ENCODE measurements around the gene NRP2.

NRP2 gene

DNA sequence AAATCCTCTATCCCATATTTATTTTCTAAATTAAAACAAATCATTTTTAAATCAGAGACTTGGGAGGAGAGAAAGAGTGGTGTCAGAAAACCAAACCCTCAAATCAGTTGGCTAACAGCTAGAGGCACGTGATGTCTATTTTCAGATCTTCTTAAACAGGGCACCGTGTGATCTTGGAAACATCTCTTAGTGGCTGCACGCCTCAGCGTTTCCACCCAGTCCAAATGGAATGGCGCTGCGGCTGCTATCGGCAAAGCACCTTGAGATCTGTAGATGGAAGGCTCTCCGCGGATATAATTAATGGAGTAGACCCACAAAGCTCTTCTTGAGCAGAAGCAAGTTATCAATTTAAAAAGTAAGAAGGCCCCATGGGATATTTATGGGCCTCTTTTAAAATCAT, 50.0 kb downstream of the NRP2 start:
- no peak for DNase-seq

DNA sequence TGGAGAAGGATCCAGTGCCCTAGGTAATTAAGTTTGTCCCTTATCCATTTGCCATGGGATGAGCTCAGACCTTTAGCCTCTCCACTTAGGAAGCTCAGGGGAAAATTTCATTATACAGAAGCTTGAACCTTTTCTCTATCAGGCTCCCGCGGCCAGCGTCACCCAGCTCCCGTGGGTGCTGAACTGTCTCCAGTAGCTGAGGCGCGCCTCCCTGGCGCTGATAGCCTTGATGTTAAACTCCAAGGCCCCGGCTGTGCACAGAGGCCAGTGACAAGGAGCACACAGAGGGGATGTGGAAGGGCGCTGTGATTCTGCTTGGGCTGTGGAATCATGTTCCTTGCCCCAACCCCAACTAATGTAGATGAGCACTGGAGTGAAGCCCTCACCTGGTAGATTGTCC, 50.8 kb downstream of the NRP2 start:
- DNase-seq: no peak

DNA sequence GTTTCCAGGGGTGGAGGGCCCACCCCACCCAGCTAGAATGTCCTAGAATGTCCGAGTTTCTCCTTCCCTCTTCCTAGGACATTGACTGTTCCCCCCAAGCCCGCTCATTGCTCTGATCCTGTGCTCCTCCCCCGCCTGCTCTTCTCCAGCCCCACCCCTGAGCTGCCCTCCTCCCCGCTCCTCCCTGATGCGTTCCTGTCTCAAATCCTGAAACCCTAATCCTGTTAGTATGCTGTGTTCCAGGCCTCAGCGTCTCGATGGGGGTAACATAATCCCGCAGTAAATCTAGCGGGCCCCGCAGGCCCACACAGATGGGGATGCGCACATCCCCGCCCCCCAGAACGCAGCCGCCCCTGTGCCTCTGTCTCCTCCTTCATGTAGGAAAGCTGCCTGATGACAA, 51.3 kb downstream of the NRP2 start:
- DNase-seq: no peak

DNA sequence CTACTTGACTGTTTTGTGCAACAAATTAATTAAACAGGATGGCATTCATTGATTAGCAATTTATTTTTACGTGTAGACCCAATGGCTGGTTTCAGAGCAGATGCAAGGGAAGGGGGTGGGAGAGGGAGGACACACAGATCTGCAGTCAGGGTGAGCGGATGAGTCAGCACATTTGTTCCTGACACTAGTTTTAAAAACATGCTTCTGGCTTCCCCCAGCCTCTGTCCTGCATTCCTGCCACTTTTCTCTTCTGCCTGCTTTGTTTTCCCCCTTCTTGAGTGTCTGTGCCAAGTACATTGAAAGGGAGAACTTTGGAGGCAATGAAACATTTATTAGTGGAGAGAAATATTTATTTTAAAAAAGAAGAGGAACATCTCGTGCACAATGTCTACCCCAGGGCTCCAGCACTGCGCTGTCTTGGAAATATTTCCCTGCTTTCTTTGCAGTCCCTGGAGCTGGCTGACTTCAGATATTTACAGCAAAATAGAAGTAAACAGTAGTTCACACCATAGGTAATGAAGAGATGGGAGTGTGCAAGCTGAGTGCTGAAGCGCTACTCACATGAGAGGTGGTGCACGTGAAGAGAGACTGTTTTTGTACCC, 52.2 kb downstream of the NRP2 start:
- no peak for DNase-seq

DNA sequence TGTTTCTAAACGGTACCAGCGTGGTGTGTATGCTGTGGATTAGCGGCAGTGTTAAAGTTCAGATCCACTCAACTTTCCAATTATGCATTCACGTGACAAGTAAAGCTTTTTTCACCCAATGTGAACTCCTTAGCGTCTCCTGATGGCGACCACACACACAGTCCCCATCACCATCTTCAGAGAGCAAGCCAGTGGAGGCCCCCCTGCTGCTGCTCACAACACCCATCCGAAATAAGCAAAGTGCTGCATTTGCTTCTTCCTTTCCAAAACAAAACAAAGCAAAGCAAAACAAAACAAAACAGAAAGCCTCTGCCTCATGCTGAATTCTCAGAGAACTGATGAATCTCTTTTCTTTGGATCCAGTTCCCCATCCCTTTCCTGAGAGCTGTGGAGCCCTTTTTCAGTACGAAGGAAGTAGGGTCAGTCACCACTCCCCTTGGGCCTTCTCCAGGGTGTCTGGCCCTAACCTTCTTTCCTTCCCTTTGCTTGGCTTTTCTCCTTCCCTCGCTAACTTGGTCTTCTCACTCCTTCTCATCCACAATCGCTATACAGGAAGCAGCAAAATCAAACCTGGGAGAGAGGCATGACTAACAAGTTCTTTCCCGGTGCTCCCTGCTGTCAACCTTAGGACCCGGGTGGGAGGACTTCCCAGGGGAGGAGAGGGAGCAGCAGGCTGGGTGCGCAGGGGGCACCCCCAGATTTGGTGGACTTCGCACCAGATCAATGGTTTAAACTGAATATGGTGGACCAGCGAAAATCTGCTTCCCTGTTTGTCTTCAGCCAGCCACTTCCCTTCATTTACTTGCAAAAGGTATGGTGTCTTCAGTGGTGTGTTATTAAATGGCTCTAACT, 56.0 kb downstream of the NRP2 start:
- no peak for DNase-seq

DNA sequence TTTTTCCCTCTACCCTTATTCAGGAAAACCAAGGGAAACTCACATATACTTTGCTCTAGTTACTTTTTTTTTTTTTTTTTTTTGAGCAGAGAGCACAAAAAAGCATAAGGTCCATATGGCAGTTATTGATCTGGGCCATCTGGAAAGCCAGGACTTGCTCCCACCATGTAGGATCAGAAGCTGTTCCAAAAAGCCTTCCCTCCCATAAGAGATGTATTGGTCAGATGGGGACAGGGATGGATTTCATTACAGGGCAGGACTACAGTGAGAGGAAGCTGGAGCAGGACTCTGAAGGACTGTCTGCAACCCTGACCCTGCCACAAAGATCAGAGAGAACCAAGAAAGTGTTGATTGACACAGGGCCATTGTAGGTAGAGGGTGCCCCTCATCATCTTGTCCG, 57.3 kb downstream of the NRP2 start:
- no peak for DNase-seq

DNA sequence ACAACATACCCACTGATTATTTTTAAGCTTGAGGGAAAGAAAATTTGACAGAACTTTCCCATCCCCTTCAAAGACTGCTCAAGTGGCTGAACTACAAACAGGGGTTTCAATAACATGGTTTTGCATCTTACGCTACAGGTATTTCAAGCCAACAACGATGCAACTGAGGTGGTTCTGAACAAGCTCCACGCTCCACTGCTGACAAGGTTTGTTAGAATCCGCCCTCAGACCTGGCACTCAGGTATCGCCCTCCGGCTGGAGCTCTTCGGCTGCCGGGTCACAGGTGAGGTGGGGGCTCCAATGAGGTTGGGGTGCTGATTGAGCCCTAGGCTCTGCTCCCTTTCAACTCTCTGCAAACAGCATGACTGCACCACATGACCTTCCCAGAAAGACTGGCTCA, 58.1 kb downstream of the NRP2 start:
- no peak for DNase-seq

DNA sequence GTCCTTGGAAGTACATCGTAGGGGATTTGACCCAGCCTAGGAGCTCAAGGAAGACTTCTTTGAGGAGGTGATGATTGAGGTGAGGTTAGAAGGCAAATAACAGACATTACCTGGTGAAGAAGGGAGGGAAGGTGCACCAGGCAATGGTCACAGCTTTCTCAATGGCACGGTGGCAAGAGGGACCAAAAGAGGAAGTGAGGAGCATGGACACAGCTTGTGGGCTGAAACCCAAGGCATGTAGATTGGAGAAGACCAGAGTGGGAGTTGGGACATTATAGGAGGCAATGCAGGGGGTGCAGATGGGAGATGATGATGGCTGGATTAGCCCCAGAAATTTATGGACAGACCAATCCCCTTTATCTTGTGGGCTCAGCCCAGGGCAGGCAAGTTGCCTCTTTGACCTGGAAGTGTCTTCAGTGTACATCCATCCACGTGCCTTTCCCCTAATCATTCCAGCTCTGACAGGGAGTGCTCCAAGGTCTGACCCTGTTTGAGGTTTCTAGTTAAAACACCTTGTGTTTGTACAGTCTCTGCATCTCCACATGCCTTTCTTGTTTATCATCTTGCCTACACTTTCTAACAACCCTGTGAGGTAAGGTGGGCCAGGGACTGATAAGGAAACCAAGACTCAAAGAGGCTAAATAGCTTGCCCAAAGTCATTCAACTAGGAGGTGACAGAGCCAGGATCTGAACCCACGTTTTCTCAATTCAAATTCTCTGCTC, 59.1 kb downstream of the NRP2 start:
- DNase-seq: no peak

DNA sequence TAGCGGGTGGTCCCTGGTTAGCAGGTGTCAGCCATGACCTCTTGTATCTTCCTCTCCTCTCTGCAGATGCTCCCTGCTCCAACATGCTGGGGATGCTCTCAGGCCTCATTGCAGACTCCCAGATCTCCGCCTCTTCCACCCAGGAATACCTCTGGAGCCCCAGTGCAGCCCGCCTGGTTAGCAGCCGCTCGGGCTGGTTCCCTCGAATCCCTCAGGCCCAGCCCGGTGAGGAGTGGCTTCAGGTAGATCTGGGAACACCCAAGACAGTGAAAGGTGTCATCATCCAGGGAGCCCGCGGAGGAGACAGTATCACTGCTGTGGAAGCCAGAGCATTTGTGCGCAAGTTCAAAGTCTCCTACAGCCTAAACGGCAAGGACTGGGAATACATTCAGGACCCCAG, 60.8 kb downstream of the NRP2 start:
- no peak for DNase-seq

DNA sequence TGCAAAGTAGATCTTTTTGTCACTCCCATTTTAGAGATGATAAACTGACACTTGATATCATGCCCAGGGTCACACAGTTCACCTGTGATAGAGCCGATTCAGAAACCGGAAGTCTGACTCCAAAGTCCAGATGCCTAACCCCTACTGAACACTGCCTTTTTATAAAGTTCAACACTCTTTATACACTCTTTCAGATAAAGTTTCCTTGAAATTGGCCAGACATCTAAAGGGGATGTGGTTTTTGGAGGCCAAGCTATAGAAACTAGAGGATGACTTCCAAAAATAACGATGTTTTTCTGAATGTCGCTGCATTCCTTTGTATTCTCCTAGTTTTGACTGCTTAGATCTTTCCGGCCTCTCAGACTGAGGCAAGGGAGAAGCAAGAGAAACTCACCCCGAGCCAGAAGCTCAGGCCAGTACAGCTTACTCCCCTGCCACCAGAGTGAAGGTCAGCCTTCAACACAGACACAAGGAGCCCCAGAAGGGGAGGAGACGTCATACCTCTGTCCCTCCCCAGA, 61.8 kb downstream of the NRP2 start:
- DNase-seq: no peak

DNA sequence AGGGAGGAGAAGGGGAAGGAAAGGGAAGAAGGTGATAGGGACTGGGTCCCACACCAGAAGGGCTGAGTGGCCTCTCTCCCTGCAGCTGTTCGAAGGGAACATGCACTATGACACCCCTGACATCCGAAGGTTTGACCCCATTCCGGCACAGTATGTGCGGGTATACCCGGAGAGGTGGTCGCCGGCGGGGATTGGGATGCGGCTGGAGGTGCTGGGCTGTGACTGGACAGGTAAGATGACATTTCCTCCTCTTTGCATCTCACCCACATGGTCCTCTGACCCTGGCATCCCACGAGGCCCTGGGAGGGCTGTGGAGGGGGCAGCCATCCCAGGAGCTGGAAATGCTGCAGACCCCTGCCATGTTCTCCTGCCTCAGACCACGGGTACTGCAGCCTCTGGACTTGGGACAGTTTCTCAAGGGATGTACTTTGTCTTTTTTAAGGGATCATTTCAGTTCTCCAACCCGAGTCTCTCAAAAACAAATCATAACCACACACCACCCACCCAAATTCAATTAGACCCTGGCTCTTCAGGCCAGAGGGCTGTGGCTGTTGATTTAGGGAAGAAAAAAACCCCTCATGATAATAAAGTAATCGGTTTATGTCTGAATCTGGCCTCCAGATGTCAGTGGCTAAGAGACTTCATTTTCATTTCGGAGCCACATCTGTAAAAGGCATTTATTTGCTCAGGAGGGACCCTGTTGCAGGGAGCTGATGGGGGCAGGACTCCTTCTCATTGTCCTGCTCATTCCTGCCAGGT, 63.5 kb downstream of the NRP2 start:
- DNase-seq: no peak

DNA sequence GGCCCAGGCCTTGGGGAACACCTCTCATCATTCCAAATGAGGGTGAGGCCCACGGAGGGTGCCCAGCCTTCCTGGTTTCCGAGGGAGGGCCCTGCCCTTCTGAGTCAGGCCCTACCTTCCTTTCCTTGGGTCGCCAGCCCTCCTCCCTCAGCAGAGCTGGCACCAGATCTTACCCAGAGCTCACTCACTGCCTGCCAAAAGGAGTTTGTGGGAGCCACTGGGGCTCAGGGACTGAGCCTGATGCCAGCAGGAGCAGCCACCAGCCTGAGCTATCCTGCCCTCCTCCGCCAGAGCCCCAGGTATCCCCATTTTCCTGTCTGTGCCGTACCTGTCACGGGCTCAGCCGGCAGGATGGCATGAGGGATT, 64.1 kb downstream of the NRP2 start:
- no peak for DNase-seq

DNA sequence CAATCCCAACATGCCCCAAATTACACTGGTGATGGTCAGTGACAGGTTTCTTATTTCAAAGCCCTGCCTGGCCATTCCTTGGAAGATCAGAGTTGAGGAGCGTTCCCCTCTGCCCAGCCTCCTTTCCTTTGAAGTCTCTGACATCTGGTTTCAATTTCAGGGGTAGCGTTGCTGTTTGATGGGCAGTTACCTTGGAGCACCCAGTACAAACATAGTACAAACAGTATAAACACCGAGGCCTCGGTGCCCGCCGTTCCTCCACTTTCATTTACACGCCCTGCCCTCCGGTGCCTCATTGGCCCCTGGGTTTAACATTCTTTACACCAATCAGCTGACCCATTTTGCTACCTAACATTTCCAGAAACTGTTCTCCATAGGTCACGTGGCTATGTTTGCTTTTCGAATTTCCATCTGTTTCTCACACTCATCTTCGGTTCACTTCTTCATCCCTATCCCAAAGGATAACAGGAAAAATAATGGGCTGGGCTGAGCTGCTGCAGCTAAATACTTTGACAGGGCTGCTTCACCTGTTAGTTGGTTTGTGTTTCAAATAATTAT, 65.6 kb downstream of the NRP2 start:
- no peak for DNase-seq

DNA sequence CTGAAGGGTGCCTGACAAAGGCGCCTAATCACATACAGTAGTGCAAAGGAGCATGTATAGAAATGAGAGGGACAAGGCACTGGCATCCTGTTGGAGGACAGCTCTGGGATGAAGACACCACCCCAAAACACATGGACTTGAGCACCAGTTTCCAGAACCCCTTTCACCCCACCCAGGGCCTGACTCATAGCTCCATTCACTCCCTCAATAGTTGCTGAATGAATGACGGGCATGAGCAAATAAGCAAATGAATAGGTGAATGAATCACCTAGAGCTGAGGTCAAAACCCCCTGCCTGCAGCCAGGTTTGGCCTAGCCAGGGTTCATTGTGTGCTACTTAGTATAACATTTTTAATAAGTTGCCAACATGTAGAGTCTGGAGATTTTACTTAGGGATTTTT, 66.3 kb downstream of the NRP2 start:
- DNase-seq: no peak

DNA sequence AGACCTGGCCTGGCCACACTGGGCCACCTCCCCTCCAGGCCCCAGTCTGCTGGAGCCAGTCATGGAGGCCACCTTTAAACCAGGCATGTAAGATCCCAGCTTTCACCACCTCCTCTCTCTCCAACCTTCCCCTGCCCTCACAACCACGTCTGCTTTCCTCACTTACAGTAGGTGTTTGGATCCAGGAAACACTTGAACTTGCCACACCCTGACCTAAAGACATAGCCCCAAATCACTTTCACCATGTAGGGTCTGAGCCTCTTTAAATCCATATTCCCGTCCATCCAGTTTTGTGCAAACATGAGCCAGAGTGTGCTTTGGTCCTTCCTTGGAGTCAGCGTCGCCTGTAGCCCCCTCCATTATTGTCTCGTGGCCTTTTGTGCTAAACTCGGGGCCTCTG, 66.8 kb downstream of the NRP2 start:
- no peak for DNase-seq

DNA sequence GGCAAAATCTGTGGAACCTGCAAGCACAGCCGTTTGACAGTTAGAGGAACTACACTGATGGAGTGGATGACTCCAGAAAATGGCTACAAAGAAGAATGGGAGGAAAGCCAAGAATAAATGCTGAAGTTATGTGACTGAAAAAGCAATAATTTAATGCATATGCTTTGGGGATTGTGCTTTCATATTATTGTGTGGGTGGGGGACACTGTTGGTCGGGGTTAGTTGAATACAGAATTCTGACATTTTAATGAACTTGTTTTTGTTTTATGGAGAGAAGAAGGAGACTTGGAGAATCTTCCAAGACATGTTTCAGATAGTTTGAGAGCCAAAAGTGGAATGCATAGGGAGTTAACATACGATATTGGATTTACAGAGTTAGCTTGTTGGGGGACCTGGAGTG, 68.5 kb downstream of the NRP2 start:
- DNase-seq: no peak

DNA sequence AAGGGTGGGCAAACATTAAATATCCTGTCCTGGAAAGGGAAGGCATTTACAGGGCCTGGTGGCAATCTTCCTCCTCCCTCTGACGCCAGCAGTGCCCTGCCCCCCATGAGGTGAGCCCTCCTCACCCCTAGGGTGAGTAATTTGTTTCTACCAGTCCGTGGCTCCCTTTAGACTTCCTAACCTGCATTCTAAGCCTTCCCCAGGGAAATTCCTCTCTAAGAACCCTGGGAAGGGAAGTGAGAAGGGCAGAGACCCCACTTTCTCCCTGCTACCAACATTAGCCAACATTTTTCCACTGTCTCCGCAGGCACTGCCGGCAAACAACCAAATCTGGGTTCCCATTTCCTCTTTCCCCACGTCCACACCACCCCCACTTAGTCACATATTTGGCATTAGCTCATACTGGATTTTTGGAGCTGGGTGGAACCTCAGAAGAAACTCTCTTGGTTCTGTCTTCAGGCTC, 69.3 kb downstream of the NRP2 start:
- DNase-seq: no peak

DNA sequence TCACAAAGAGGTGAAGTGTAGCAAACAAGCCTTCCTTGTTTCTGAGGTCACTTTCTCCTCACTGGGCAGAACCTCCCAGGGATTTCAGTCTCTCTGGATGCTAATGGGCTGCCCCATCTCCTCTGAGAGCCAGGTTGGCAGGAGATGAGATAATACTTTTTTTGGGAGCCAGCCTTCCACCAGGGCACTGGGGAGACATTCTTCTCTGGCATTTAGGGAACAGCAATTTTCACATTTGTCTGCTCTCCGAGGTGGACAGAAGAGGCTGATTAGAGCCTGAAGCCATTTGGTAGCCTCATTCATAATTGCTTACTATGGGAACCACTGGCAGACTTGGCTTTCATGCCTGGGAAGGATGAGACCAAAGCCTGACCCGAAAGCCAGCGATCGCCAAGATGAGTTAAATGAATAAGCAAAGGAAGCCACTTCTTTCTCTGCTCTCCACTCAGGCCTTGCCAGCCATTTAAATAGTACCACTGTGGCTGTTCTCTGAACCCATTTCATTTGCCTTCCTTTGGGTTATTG, 70.1 kb downstream of the NRP2 start:
- no peak for DNase-seq

DNA sequence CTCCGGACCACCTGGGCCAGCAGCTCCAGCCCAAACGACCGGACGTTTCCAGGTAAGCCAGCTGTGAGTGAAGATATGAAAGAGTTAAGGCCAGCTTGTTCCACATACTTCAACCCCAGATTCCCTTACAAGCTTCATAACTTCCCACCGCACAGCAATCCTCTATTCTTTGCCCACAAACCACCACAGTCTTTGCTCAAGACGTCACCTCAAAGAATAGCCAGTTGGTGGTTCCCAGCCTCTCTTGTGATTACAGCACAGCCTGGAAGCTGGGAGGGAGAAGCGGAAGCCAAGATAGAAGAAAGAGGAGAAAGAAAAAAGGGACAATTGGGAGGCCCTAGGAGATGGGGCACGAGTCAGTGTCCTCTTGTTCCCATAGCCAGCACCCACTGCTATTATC, 70.6 kb downstream of the NRP2 start:
- no peak for DNase-seq

DNA sequence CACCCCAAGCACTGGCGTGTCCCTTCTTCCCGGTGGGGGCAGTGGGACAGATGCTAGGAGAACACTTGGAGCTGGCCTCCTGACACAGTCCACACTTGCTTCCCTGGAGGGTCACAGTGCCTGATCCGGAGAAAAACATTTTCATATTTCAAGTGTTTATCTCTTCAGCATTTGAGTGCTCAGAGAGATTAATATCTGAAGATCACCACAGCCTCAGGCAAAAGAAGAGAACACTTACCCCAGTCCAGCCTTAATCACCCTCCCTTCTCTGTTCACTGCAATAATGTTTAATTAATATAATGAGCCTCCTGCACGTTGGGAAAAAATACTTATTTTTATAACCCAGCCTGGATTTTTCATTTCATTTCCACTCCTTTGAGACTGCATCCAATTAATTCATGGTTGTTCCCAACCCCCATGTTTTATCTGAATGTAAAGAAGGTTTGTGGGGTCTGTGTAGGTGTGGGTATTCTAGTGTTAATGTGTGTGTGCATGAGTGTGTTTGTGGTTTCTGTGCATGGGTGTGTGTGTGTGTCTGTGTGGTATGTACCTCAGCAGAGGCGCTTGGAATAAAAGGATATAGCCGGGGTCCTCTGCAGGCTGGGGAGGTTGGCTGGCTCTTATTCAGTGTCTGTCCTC, 72.1 kb downstream of the NRP2 start:
- no peak for DNase-seq

DNA sequence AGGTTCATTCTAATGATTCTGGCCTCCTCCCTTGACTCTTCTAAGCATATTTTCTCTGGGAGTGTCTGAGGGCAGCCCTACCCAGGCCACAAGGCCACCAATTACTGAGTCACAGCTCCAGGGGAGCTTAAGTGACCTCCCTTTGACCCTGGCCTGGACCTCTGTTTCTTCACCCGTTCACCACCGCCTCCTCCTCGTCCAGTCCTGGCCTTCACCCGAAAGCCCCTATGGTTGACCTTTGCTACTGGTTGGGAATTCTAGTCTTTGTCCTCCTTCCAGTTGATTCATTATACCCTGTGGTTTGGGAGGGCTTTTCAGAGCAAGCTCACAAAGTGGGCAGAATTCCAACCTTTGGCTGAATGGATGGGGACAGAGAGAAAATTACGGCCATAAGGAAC, 72.6 kb downstream of the NRP2 start:
- no peak for DNase-seq

DNA sequence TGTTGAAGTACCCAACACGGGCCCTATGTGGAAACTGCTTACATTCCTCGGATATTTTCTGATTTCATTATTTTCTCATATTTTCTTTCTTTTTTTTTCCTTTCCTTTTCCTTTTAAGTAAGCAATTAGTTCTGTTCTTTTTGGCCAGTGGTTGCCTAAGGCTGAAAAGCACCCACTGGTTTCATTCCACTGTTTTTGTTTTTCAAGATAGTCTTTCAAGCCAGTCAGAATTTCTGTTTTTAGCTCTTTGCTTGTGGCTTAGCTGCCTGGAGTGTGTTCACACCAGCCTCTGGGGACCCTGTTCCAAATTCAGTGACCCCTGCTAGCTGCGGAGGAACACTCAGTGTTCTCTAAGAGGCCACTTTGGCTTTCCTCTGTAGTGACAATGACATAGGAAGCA, 73.6 kb downstream of the NRP2 start:
- no peak for DNase-seq

Data from activated CD4-positive, alpha-beta T cell treated with anti-CD3 and anti-CD28 coated beads for 4 hours (primary cell).